ENCODE measurements around the gene XYLT1. TPM values are rescaled to one million over a fixed set of nuclear protein-coding genes. Genes with fewer than 3 reads are reported as not detected.
A peak's percentile ranks its signal among the peaks of the same experiment; 100 is the strongest.

XYLT1 gene
- total and polyA plus RNA-seq, 9 of the 15 experiments (the other 6 are each of a cell fraction or from before 2014, with no cell fraction given): 0.03 to 0.09 (median 0.08) TPM; not detected in 6

DNA sequence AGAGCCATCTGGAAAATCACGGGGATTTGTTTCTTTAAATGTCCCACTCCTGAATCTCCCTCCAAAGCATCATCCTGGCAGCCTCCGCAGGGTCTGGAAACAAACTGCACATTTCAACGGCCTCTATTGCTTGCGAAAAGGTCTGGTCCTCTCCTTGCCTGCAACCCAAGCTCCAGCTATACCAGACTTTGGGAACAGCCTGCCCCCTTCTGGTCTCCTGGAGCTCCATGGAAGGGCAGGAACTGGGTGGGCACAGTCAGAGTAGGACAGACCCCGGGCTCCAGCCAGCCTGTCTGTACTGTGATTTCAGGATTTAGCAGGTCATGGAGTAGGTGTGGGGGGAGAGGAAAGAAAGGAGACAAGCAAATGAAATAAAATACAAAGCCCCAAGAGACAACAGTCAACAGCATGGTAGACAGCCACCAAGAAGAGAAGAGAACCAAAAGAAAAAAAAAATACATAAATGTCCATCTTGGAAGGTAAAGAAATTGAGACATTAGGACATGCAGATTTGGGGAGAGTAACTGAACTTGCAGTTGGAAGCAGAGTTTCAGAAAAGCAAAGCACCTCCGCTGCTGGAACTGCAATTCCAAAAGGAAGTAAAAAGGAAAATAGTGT lies 2.7 kb downstream of the XYLT1 start:
- 0% methylated on average over 6 of the region's 6 CpGs for WGBS (ENCODE audit: insufficient coverage, low coverage, missing lambda C conversion rate)
- TF ChIP-seq NR2C1 (IDR thresholded peaks at IDR 0.05) (no peak), NR2C1 (tag; IDR thresholded peaks at IDR 0.05) (no peak), SAFB (IDR thresholded peaks at IDR 0.05; ENCODE audit: borderline replicate concordance, low read depth, low read length) (no peak), RB1 (IDR thresholded peaks at IDR 0.05; ENCODE audit: low read depth) (no peak), POLR2A (conservative IDR thresholded peaks at IDR 0.05) (no peak), RAD21 (CRISPR knock-in tag; conservative IDR thresholded peaks at IDR 0.05 in 1 of 2, IDR thresholded peaks at IDR 0.05 in 1 of 2) (peak; percentile 44 to 58)
- TF ChIP-seq, protein P1, sequence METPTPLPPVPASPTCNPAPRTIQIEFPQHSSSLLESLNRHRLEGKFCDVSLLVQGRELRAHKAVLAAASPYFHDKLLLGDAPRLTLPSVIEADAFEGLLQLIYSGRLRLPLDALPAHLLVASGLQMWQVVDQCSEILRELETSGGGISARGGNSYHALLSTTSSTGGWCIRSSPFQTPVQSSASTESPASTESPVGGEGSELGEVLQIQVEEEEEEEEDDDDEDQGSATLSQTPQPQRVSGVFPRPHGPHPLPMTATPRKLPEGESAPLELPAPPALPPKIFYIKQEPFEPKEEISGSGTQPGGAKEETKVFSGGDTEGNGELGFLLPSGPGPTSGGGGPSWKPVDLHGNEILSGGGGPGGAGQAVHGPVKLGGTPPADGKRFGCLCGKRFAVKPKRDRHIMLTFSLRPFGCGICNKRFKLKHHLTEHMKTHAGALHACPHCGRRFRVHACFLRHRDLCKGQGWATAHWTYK (CRISPR knock-in tag; IDR thresholded peaks at IDR 0.05): no peak
- TF ChIP-seq, protein P2, sequence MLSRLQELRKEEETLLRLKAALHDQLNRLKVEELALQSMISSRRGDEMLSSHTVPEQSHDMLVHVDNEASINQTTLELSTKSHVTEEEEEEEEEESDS (CRISPR knock-in tag; IDR thresholded peaks at IDR 0.05): no peak
- TF ChIP-seq, protein P3, sequence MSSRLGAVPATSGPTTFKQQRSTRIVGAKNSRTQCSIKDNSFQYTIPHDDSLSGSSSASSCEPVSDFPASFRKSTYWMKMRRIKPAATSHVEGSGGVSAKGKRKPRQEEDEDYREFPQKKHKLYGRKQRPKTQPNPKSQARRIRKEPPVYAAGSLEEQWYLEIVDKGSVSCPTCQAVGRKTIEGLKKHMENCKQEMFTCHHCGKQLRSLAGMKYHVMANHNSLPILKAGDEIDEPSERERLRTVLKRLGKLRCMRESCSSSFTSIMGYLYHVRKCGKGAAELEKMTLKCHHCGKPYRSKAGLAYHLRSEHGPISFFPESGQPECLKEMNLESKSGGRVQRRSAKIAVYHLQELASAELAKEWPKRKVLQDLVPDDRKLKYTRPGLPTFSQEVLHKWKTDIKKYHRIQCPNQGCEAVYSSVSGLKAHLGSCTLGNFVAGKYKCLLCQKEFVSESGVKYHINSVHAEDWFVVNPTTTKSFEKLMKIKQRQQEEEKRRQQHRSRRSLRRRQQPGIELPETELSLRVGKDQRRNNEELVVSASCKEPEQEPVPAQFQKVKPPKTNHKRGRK (tag; IDR thresholded peaks at IDR 0.05): no peak
- TF ChIP-seq, protein P4, sequence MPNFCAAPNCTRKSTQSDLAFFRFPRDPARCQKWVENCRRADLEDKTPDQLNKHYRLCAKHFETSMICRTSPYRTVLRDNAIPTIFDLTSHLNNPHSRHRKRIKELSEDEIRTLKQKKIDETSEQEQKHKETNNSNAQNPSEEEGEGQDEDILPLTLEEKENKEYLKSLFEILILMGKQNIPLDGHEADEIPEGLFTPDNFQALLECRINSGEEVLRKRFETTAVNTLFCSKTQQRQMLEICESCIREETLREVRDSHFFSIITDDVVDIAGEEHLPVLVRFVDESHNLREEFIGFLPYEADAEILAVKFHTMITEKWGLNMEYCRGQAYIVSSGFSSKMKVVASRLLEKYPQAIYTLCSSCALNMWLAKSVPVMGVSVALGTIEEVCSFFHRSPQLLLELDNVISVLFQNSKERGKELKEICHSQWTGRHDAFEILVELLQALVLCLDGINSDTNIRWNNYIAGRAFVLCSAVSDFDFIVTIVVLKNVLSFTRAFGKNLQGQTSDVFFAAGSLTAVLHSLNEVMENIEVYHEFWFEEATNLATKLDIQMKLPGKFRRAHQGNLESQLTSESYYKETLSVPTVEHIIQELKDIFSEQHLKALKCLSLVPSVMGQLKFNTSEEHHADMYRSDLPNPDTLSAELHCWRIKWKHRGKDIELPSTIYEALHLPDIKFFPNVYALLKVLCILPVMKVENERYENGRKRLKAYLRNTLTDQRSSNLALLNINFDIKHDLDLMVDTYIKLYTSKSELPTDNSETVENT (CRISPR knock-in tag; IDR thresholded peaks at IDR 0.05): no peak
- TF ChIP-seq, protein P5, sequence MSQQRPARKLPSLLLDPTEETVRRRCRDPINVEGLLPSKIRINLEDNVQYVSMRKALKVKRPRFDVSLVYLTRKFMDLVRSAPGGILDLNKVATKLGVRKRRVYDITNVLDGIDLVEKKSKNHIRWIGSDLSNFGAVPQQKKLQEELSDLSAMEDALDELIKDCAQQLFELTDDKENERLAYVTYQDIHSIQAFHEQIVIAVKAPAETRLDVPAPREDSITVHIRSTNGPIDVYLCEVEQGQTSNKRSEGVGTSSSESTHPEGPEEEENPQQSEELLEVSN (IDR thresholded peaks at IDR 0.05; ENCODE audit: borderline replicate concordance in 1 of 2, extremely low read depth in 1 of 2, insufficient read depth in 1 of 2, insufficient read length in 1 of 2, low read depth in 1 of 2, low read length in 1 of 2, poor library complexity in 1 of 2, severe bottlenecking in 1 of 2): no peak
- TF ChIP-seq, protein P6, sequence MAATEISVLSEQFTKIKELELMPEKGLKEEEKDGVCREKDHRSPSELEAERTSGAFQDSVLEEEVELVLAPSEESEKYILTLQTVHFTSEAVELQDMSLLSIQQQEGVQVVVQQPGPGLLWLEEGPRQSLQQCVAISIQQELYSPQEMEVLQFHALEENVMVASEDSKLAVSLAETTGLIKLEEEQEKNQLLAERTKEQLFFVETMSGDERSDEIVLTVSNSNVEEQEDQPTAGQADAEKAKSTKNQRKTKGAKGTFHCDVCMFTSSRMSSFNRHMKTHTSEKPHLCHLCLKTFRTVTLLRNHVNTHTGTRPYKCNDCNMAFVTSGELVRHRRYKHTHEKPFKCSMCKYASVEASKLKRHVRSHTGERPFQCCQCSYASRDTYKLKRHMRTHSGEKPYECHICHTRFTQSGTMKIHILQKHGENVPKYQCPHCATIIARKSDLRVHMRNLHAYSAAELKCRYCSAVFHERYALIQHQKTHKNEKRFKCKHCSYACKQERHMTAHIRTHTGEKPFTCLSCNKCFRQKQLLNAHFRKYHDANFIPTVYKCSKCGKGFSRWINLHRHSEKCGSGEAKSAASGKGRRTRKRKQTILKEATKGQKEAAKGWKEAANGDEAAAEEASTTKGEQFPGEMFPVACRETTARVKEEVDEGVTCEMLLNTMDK (IDR thresholded peaks at IDR 0.05; ENCODE audit: borderline replicate concordance, insufficient read depth, low read depth, low read length, poor library complexity, severe bottlenecking): peak; percentile 60

More for the DNA sequence above, 2.7 kb downstream of the XYLT1 start:
- Histone ChIP-seq H3K9me3 (replicated peaks; ENCODE audit: control insufficient read depth, insufficient read depth, low read depth, low read length) (no peaks in the 10 kb centered on the region), H3K4me2 (ENCODE audit: insufficient read depth, low read length) (no peak overlapping the region), H3K4me1 (replicated peaks in 1 of 2; ENCODE audit: control insufficient read depth in 2 of 2, insufficient read depth in 2 of 2, low read length in 2 of 2) (peaks cover 0 to 10% of the 10 kb centered on the region in 2 experiments; a peak in 2 of 5 replicates), H3K27ac (ENCODE audit: extremely low read depth, low read depth, low read length) (no peak overlapping the region), H3K9ac (ENCODE audit: insufficient read depth in 1 of 2, low read depth in 2 of 2, low read length in 2 of 2) (no peak overlapping the region), H3K79me2 (ENCODE audit: control insufficient read depth, insufficient read depth, low read length) (no peaks in the 10 kb centered on the region), H4K20me1 (replicated peaks; ENCODE audit: control insufficient read depth, insufficient read depth, low read length) (peaks cover 16% of the 10 kb centered on the region), H3K27me3 (ENCODE audit: control insufficient read depth in 2 of 2, insufficient read depth in 2 of 2, low read length in 2 of 2) (peaks cover 30 to 57% of the 10 kb centered on the region in 2 experiments), H3K4me3 (no peak overlapping the region), H3K9me1 (ENCODE audit: control insufficient read depth, insufficient read depth, low read length) (no peaks in the 10 kb centered on the region), H3K36me3 (ENCODE audit: control insufficient read depth, insufficient read depth, low read length) (no peaks in the 10 kb centered on the region), H2AFZ (ENCODE audit: low read depth, low read length) (no peak overlapping the region)
- FAIRE-seq (no peak), DNase-seq (ENCODE audit: extremely low read depth in 1 of 4, low spot score in 3 of 4) (peak in 2 of 4 experiments; percentile 32 to 34), ATAC-seq (peak; percentile 71)
- no TSS peak for BruUV-seq (replicated peaks)
- in situ Hi-C loops (cut with MboI) (no loop called here), intact Hi-C loops (cut with micrococcal nuclease) (no loop called here)
- ChIA-PET CTCF (ENCODE audit: low intra/inter-chr PET ratio) (interaction anchor here (0.6 kb wide), 1 partner anchor 188 kb away, joined by 3 read pairs; no protein-coding TSS in a partner anchor), POLR2A (no interaction called here)

Data from K562 (cell line).